Mucosa of rectum (tissue), 2 donors: ENCODE results near the gene NAGS.

Source experiments
- H3K27ac ChIP-seq, 2 donors: one replicate each; pipeline ENCODE4 v1.7.0; 2013; ENCODE audit warnings: inconsistent platforms in 2 of 2, low read depth in 2 of 2, low read length in 2 of 2
- H3K27me3 ChIP-seq, 2 donors: one replicate each; pipeline ENCODE4 v1.7.0; 2013; ENCODE audit warnings: low read length in 2 of 2; ENCODE audit not compliant: control insufficient read depth in 2 of 2, insufficient read depth in 2 of 2
- H3K36me3 ChIP-seq, 2 donors: one replicate each; pipeline ENCODE4 v1.7.0; 2013; ENCODE audit warnings: low read length in 2 of 2; ENCODE audit not compliant: control insufficient read depth in 2 of 2, insufficient read depth in 2 of 2
- H3K4me1 ChIP-seq, 2 donors: one replicate each; pipeline ENCODE4 v1.7.0; 2013; ENCODE audit warnings: low read length in 2 of 2, mild to moderate bottlenecking in 1 of 2; ENCODE audit not compliant: control insufficient read depth in 2 of 2, insufficient read depth in 2 of 2
- H3K4me3 ChIP-seq, 2 donors: one replicate each; pipeline ENCODE4 v1.7.0; 2013; ENCODE audit warnings: low read length in 2 of 2
- H3K9ac ChIP-seq, 2 donors: one replicate each; pipeline ENCODE4 v1.7.0; 2013; ENCODE audit warnings: low read length in 2 of 2, low read depth in 1 of 2, mild to moderate bottlenecking in 1 of 2
- H3K9me3 ChIP-seq, 2 donors: one replicate each; pipeline ENCODE4 v1.7.0; 2013; ENCODE audit warnings: low read length in 2 of 2; ENCODE audit not compliant: control insufficient read depth in 2 of 2
- donor health status: healthy.
- donor health status: Normal muscosa, but diverticular disease.

The NAGS gene

DNA sequence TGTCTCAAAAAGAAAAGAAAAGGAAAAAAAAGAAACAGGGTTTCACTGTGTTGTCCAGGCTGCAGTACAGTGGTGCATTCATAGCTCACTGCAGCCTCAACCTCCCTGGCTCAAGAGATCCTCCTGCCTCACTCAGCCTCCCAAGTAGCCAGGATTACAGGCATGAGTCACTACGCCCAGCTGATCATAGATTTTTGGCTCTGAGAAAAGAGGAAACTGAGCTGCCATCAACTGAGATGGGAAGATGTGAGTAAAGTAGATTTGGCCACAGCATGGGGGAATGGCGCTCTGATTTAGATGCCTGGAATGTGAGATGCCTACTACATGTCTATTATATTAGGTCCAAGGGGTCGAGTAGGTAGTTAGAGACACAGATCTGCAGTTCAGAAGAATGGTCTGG, 5.9 kb upstream of the NAGS start:
- Histone ChIP-seq H3K9me3 (no peaks in the 10 kb centered on the region), H3K36me3 (no peaks in the 10 kb centered on the region), H3K4me1 (peaks cover 2 to 3% of the 10 kb centered on the region in 2 donors), H3K9ac (no peak overlapping the region), H3K27ac (no peak overlapping the region), H3K4me3 (no peak overlapping the region), H3K27me3 (peaks cover 18% of the 10 kb centered on the region in 2 donors)

DNA sequence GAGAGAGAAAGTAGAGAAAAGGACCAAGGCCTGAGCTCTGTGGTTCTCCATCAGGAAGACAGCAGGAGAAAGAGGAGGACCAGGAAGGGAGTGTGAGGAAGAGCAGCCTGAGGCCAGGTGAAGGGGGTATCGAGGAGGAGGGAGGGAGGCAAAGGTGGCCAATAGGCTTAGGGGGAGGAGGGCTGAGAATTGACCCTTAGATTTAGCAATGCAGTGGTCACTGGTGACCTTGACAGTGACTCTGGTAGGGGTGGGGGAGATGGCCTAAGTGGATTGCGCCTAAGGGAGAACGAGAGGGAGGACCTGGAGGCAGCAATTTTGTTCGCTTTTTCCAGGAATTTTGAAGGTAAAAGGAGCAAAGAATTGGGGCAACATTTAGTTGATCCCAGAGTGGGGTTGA, 5.4 kb upstream of the NAGS start:
- H3K4me3 ChIP-seq, result no peak overlapping the region
- H3K4me1 ChIP-seq, result peaks cover 2 to 3% of the 10 kb centered on the region in 2 donors
- no peak overlapping the region for H3K9ac ChIP-seq
- no peaks in the 10 kb centered on the region for H3K36me3 ChIP-seq
- H3K27ac ChIP-seq, result no peak overlapping the region
- no peaks in the 10 kb centered on the region for H3K9me3 ChIP-seq
- peaks cover 18 to 20% of the 10 kb centered on the region in 2 donors for H3K27me3 ChIP-seq

- Histone ChIP-seq H3K27ac (no peak overlapping the region), H3K27me3 (peaks cover 14 to 18% of the 10 kb centered on the region in 2 donors), H3K4me3 (no peak overlapping the region), H3K36me3 (no peaks in the 10 kb centered on the region), H3K4me1 (peaks cover 5 to 7% of the 10 kb centered on the region in 2 donors), H3K9ac (no peak overlapping the region), H3K9me3 (no peaks in the 10 kb centered on the region)
Observed at GRCh38 chr17:44000141-44000860, 4.1 kb upstream of the NAGS start.

GRCh38 chr17:44000871-44001460, 3.5 kb upstream of the NAGS start:
- Histone ChIP-seq H3K4me3 (no peak overlapping the region), H3K4me1 (peaks cover 9 to 13% of the 10 kb centered on the region in 2 donors), H3K36me3 (no peaks in the 10 kb centered on the region), H3K27me3 (peaks cover 15 to 22% of the 10 kb centered on the region in 2 donors), H3K27ac (no peak overlapping the region), H3K9me3 (no peaks in the 10 kb centered on the region), H3K9ac (no peak overlapping the region)

GRCh38 chr17:44001461-44001920, 2.9 kb upstream of the NAGS start:
- H3K9me3 ChIP-seq, result no peaks in the 10 kb centered on the region

DNA sequence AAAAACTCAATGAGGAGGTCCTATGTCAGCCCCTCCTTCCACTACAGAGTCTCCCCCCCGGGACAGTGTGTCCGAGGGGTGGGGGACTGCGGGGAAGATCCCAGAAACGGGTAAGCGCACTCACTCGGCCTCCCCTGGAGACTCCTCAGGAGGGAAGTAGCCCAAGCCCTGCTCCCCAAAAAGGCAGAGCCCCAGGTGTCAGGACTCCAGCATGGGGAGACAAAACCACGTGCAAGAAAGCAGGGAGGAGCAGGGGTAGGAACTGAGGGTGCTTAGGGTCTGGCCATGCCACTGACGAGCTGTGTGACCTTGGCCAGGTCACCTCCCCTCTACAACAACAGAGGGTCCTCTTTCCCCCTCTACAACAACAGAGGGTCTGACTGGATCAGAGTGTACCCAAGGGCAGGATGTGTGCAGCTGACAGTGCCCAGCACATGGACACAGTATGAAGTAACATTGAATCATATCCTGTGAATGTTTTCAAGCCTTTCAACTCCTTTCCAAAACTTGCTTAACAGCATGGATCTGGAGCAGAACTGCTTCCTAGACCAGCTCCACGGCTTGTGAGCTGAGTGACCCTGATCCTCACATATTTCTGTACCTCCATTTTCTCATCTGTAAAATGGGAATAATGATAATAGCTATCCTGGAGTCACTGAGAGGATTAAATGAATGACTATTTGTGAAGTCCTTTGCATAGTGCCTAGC, 2.1 kb upstream of the NAGS start:
- Histone ChIP-seq H3K36me3 (no peaks in the 10 kb centered on the region), H3K9ac (no peak overlapping the region), H3K4me3 (no peak overlapping the region), H3K4me1 (peaks cover 19 to 23% of the 10 kb centered on the region in 2 donors), H3K9me3 (no peaks in the 10 kb centered on the region), H3K27me3 (peaks cover 15 to 22% of the 10 kb centered on the region in 2 donors), H3K27ac (no peak overlapping the region)

More at GRCh38 chr17:44001461-44001920, 2.9 kb upstream of the NAGS start:
- peaks cover 14 to 18% of the 10 kb centered on the region in 2 donors for H3K4me1 ChIP-seq
- H3K36me3 ChIP-seq, result no peaks in the 10 kb centered on the region
- H3K27ac ChIP-seq, result no peak overlapping the region
- H3K9ac ChIP-seq, result no peak overlapping the region
- H3K4me3 ChIP-seq, result no peak overlapping the region
- peaks cover 15 to 22% of the 10 kb centered on the region in 2 donors for H3K27me3 ChIP-seq

DNA sequence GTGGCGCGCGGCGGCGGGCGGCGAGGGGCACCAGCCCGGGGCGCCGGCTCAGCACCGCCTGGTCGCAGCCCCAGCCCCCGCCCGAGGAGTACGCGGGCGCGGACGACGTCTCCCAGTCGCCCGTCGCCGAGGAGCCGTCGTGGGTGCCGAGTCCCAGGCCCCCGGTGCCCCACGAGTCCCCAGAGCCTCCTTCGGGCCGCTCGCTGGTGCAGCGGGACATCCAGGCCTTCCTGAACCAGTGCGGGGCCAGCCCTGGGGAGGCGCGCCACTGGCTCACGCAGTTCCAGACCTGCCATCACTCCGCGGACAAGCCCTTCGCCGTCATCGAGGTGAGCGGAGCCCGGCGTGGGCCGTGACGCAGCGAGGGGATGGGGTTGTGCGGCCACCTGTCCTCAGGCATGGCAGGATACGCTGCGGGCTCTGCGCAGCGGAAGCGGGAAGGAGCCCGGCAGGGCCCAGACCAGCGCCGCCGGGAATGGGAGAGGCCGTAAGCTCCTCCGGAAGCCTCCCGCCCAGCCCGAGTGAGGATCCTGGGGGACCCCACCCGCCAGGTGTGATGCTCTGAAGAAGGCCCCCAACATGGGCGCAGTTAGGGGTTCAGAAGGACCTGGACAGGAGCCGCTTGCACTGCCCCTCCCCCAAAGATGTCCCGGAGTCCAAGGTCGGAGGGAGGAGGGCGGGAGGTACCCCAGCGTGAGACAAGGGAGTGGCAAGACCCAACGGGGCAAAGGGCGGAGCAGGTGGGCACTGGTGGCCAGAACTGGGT, 522 bp downstream of the NAGS start:
- peak overlapping the region; percentile 63 to 82 for H3K4me3 ChIP-seq
- H3K9me3 ChIP-seq, result no peaks in the 10 kb centered on the region
- H3K36me3 ChIP-seq, result no peaks in the 10 kb centered on the region
- peak overlapping the region in 1 of 2 donors; percentile 78 for H3K9ac ChIP-seq
- peaks cover 27 to 31% of the 10 kb centered on the region in 2 donors for H3K4me1 ChIP-seq
- peak overlapping the region in 1 of 2 donors; percentile 82 for H3K27ac ChIP-seq
- H3K27me3 ChIP-seq, result peaks cover 12 to 19% of the 10 kb centered on the region in 2 donors

GRCh38 chr17:44005527-44006271, 1.3 kb downstream of the NAGS start:
- Histone ChIP-seq H3K4me1 (peaks cover 27 to 31% of the 10 kb centered on the region in 2 donors), H3K36me3 (peaks cover 0 to 4% of the 10 kb centered on the region in 2 donors), H3K27ac (peak overlapping the region; percentile 68 to 82), H3K9ac (peak overlapping the region in 1 of 2 donors; percentile 78), H3K9me3 (no peaks in the 10 kb centered on the region), H3K27me3 (peaks cover 12 to 19% of the 10 kb centered on the region in 2 donors), H3K4me3 (peak overlapping the region; percentile 63 to 82)

DNA sequence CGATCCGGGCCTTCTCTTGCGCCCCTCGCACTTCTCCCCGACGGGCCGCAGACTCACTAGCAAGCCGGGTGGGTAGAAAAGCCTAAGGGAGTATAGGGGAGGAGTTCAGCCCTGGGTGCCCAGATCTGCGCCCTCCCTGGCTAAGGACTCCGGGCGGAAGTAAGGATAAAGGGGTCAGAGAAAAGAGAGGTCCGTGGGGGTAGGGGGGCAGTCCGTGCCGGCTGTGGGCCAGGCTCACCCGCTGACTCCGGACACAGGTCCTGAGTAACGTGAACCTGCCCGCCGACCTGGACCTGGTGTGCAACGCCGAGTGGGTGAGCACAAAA, 1.8 kb downstream of the NAGS start:
- H3K36me3 ChIP-seq, result peaks cover 0 to 5% of the 10 kb centered on the region in 2 donors
- peaks cover 27 to 31% of the 10 kb centered on the region in 2 donors for H3K4me1 ChIP-seq
- no peaks in the 10 kb centered on the region for H3K9me3 ChIP-seq
- H3K4me3 ChIP-seq, result peak overlapping the region; percentile 63 to 82
- peaks cover 12 to 15% of the 10 kb centered on the region in 2 donors for H3K27me3 ChIP-seq
- peak overlapping the region in 1 of 2 donors; percentile 78 for H3K9ac ChIP-seq
- peak overlapping the region; percentile 68 to 82 for H3K27ac ChIP-seq
